Trophoblast cell (in vitro differentiated cells and primary cell): Measurements from ENCODE around the gene ITIH6.

Experiments used
- DNase-seq, 2 donors: peaks; one replicate each; pipeline ENCODE4 v3.0.0-alpha.2; 2016
- H2AFZ ChIP-seq: 2 replicates; pipeline ENCODE4 v1.6.1; 2013; ENCODE audit warnings: low read length, moderate library complexity, mild to moderate bottlenecking; ENCODE audit not compliant: insufficient read depth, poor library complexity
- H2AK5ac ChIP-seq: 2 replicates; pipeline ENCODE4 v1.6.1; 2013; ENCODE audit warnings: mild to moderate bottlenecking, low read length
- H2BK120ac ChIP-seq: 2 replicates; pipeline ENCODE4 v1.6.1; 2013; ENCODE audit warnings: low read length, mild to moderate bottlenecking, moderate library complexity; ENCODE audit not compliant: insufficient read depth, poor library complexity
- H2BK12ac ChIP-seq: 2 replicates; pipeline ENCODE4 v1.6.1; 2013; ENCODE audit warnings: mild to moderate bottlenecking, low read length, moderate library complexity
- H2BK5ac ChIP-seq: 2 replicates; pipeline ENCODE4 v1.6.1; 2013; ENCODE audit warnings: low read length, low read depth, moderate library complexity, mild to moderate bottlenecking; ENCODE audit not compliant: poor library complexity
- H3K14ac ChIP-seq: 2 replicates; pipeline ENCODE4 v1.6.1; 2013; ENCODE audit warnings: mild to moderate bottlenecking, low read length
- H3K18ac ChIP-seq: 2 replicates; pipeline ENCODE4 v1.6.1; 2013; ENCODE audit warnings: mild to moderate bottlenecking, low read length
- H3K23ac ChIP-seq: 2 replicates; pipeline ENCODE4 v1.6.1; 2013; ENCODE audit warnings: low read length
- H3K27ac ChIP-seq: 2 replicates; pipeline ENCODE4 v1.5.1; 2013; ENCODE audit warnings: low read depth, mild to moderate bottlenecking, inconsistent platforms, low read length, moderate library complexity
- H3K27me3 ChIP-seq: 2 replicates; pipeline ENCODE4 v1.6.1; 2013; ENCODE audit warnings: inconsistent platforms, mild to moderate bottlenecking, low read length, moderate library complexity; ENCODE audit not compliant: insufficient read depth
- H3K36me3 ChIP-seq, 2 experiments: 1 replicate in 1 of 2; 2 replicates in 1 of 2; pipeline ENCODE4 v1.6.1; 2013; ENCODE audit warnings: low read length in 2 of 2, mild to moderate bottlenecking in 2 of 2, moderate library complexity in 1 of 2; ENCODE audit not compliant: insufficient read depth in 2 of 2, control insufficient read depth in 1 of 2
- H3K4ac ChIP-seq: 2 replicates; pipeline ENCODE4 v1.6.1; 2013; ENCODE audit warnings: low read depth, mild to moderate bottlenecking, low read length, moderate library complexity
- H3K4me1 ChIP-seq, 2 experiments: 1 replicate in 1 of 2; 2 replicates in 1 of 2; pipeline ENCODE4 v1.6.1; 2013; ENCODE audit warnings: low read length in 2 of 2, mild to moderate bottlenecking in 2 of 2, moderate library complexity in 1 of 2; ENCODE audit not compliant: insufficient read depth in 2 of 2, control insufficient read depth in 1 of 2
- H3K4me2 ChIP-seq: 2 replicates; pipeline ENCODE4 v1.6.1; 2013; ENCODE audit warnings: inconsistent platforms, mild to moderate bottlenecking, low read length, moderate library complexity
- H3K4me3 ChIP-seq: 2 replicates; pipeline ENCODE4 v1.5.1; 2013; ENCODE audit warnings: mild to moderate bottlenecking, low read depth, low read length, inconsistent platforms
- H3K79me1 ChIP-seq: one replicate; pipeline ENCODE4 v1.6.1; 2013; ENCODE audit warnings: low read length
- H3K79me2 ChIP-seq: 2 replicates; pipeline ENCODE4 v1.6.1; 2013; ENCODE audit warnings: low read length, mild to moderate bottlenecking; ENCODE audit not compliant: control insufficient read depth, insufficient read depth, poor library complexity
- H3K9ac ChIP-seq: 2 replicates; pipeline ENCODE4 v1.6.1; 2013; ENCODE audit warnings: mild to moderate bottlenecking, low read length
- H3K9me3 ChIP-seq: 2 replicates; pipeline ENCODE4 v1.6.1; 2013; ENCODE audit warnings: low read depth, mild to moderate bottlenecking, control low read depth, inconsistent platforms, low read length; ENCODE audit not compliant: insufficient read depth
- H4K12ac ChIP-seq: 2 replicates; pipeline ENCODE4 v1.6.1; 2013; ENCODE audit warnings: low read depth, mild to moderate bottlenecking, low read length, moderate library complexity
- H4K8ac ChIP-seq: 2 replicates; pipeline ENCODE4 v1.6.1; 2013; ENCODE audit warnings: low read depth, mild to moderate bottlenecking, low read length, moderate library complexity
- H4K91ac ChIP-seq: one replicate; pipeline ENCODE4 v1.6.1; 2013; ENCODE audit warnings: low read depth, mild to moderate bottlenecking, low read length, moderate library complexity
- WGBS: extraction: QIAGEN DNeasy Blood & Tissue Kit; methylation state at CpG from one replicate; pipeline ENCODE4 v1.1.7; 2013; ENCODE audit warnings: missing lambda C conversion rate; ENCODE audit not compliant: insufficient read length, insufficient coverage; ENCODE audit errors: extremely low coverage; 5-methylcytosine and 5-hydroxymethylcytosine counted together

The ITIH6 gene

GRCh38 chrX:54807524-54808108, 9.6 kb upstream of the ITIH6 start, which contains the start of gene MAGED2:
Gene MAGED2, plus strand, starts transcription at chrX:54807745. Its CDS starts 1,587 bp downstream, at chrX:54809332.
- Histone ChIP-seq H3K23ac (no peak within 1 kb of the TSS), H2BK5ac (peak within 1 kb of the TSS; percentile 96), H4K12ac (peak within 1 kb of the TSS; percentile 96), H3K79me1 (peaks cover 13% of the 10 kb centered on the region), H3K36me3 (peaks cover 23 to 34% of the 10 kb centered on the region in 2 experiments), H3K4me2 (peak within 1 kb of the TSS; percentile 81), H2AFZ (peak within 1 kb of the TSS; percentile 97), H4K91ac (peak within 1 kb of the TSS; percentile 98), H4K8ac (peak within 1 kb of the TSS; percentile 93), H2AK5ac (peak within 1 kb of the TSS; percentile 95), H3K4me1 (peaks cover 0 to 4% of the 10 kb centered on the region in 2 experiments), H3K4me3 (peak within 1 kb of the TSS; percentile 88), H3K9ac (peak within 1 kb of the TSS; percentile 93), H2BK120ac (peak within 1 kb of the TSS; percentile 97), H3K18ac (peak within 1 kb of the TSS; percentile 97), H3K79me2 (peaks cover 14% of the 10 kb centered on the region), H3K4ac (peak within 1 kb of the TSS; percentile 99), H3K14ac (peak within 1 kb of the TSS; percentile 98), H2BK12ac (peak within 1 kb of the TSS; percentile 96), H3K9me3 (no peaks in the 10 kb centered on the region), H3K27me3 (no peaks in the 10 kb centered on the region), H3K27ac (peak within 1 kb of the TSS; percentile 93)
- WGBS = no CpG with 5 or more reads among the region's 17 CpGs
- peak in 1 of 2 donors; percentile 19 for DNase-seq

GRCh38 chrX:54799046-54799445, 991 bp upstream of the ITIH6 start:
- no peak overlapping the region for H2AFZ ChIP-seq
- H3K79me2 ChIP-seq = no peaks in the 10 kb centered on the region
- H3K9ac ChIP-seq = no peak overlapping the region
- H3K4me2 ChIP-seq = no peak overlapping the region
- no peaks in the 10 kb centered on the region for H3K36me3 ChIP-seq
- no peak overlapping the region for H2BK5ac ChIP-seq
- H3K9me3 ChIP-seq = no peaks in the 10 kb centered on the region
- H3K18ac ChIP-seq = no peak overlapping the region
- H4K91ac ChIP-seq = no peak overlapping the region
- H3K27me3 ChIP-seq = no peaks in the 10 kb centered on the region
- H3K4ac ChIP-seq = no peak overlapping the region
- no peak overlapping the region for H2BK12ac ChIP-seq
- no peak overlapping the region for H4K12ac ChIP-seq
- no peaks in the 10 kb centered on the region for H3K79me1 ChIP-seq
- H2AK5ac ChIP-seq = no peak overlapping the region
- no peak for DNase-seq
- H3K27ac ChIP-seq = no peak overlapping the region
- no peaks in the 10 kb centered on the region for H3K4me1 ChIP-seq
- no peak overlapping the region for H3K4me3 ChIP-seq
- no peak overlapping the region for H3K23ac ChIP-seq
- H4K8ac ChIP-seq = no peak overlapping the region
- no peak overlapping the region for H2BK120ac ChIP-seq
- no peak overlapping the region for H3K14ac ChIP-seq
- WGBS = no CpG with 5 or more reads among the region's 2 CpGs

GRCh38 chrX:54794795-54795194, 3.3 kb downstream of the ITIH6 start:
- Histone ChIP-seq H3K79me1 (no peaks in the 10 kb centered on the region), H3K36me3 (no peaks in the 10 kb centered on the region), H4K8ac (no peak overlapping the region), H2BK120ac (no peak overlapping the region), H3K79me2 (no peaks in the 10 kb centered on the region), H4K12ac (no peak overlapping the region), H3K23ac (no peak overlapping the region), H3K18ac (no peak overlapping the region), H3K4ac (no peak overlapping the region), H3K4me1 (no peaks in the 10 kb centered on the region), H3K14ac (no peak overlapping the region), H3K27me3 (no peaks in the 10 kb centered on the region), H4K91ac (no peak overlapping the region), H2AK5ac (no peak overlapping the region), H3K9me3 (no peaks in the 10 kb centered on the region), H3K4me2 (no peak overlapping the region), H2BK5ac (no peak overlapping the region), H3K4me3 (no peak overlapping the region), H2AFZ (no peak overlapping the region), H2BK12ac (no peak overlapping the region), H3K9ac (no peak overlapping the region), H3K27ac (no peak overlapping the region)
- no CpG with 5 or more reads among the region's 4 CpGs for WGBS
- DNase-seq = no peak

GRCh38 chrX:54794028-54794427, 4.0 kb downstream of the ITIH6 start:
- no peak overlapping the region for H4K8ac ChIP-seq
- no peak overlapping the region for H3K4me2 ChIP-seq
- no peaks in the 10 kb centered on the region for H3K27me3 ChIP-seq
- no peak overlapping the region for H4K91ac ChIP-seq
- no peaks in the 10 kb centered on the region for H3K9me3 ChIP-seq
- H2BK12ac ChIP-seq = no peak overlapping the region
- H3K79me2 ChIP-seq = no peaks in the 10 kb centered on the region
- no peaks in the 10 kb centered on the region for H3K79me1 ChIP-seq
- no peak overlapping the region for H3K9ac ChIP-seq
- no peak overlapping the region for H2BK120ac ChIP-seq
- H3K14ac ChIP-seq = no peak overlapping the region
- H3K4me3 ChIP-seq = no peak overlapping the region
- no peak overlapping the region for H2AK5ac ChIP-seq
- H2BK5ac ChIP-seq = no peak overlapping the region
- no CpG with 5 or more reads among the region's 1 CpG for WGBS
- H3K27ac ChIP-seq = no peak overlapping the region
- no peak overlapping the region for H3K4ac ChIP-seq
- H4K12ac ChIP-seq = no peak overlapping the region
- DNase-seq = no peak
- H3K18ac ChIP-seq = no peak overlapping the region
- H3K4me1 ChIP-seq = no peaks in the 10 kb centered on the region
- no peak overlapping the region for H3K23ac ChIP-seq
- H3K36me3 ChIP-seq = no peaks in the 10 kb centered on the region
- H2AFZ ChIP-seq = no peak overlapping the region
